H1 (cell line): ENCODE measurements around the gene ABHD6. TPM values are rescaled to one million over a fixed set of nuclear protein-coding genes. Genes with fewer than 3 reads are reported as not detected.

Source experiments
- CTCF ChIA-PET: fragments of 300-600 bp; sonication (Branson Sonifier 250); formaldehyde crosslinking; loops from one replicate; lab custom pipeline; 2021; ENCODE audit not compliant: partially characterized antibody; lab: Charles Lee
- POLR2A ChIA-PET: fragments of 300-600 bp; sonication (Branson Sonifier 250); formaldehyde crosslinking; loops from one replicate; lab custom pipeline; 2021; ENCODE audit warnings: inconsistent platforms; ENCODE audit not compliant: partially characterized antibody; lab: Charles Lee
- DNase-seq, 2 experiments: peaks; one replicate each; pipeline versions ENCODE4 v3.0.0 to v3.0.0-alpha.2; 2010 to 2022; ENCODE audit warnings: low spot score in 2 of 2, low read depth in 1 of 2, mixed read lengths in 1 of 2
- FAIRE-seq: peaks from 2 replicates; lab custom pipeline; 2011; peaks lifted over from hg19 to GRCh38; lab: Jason Lieb, UNC
- H2AFZ ChIP-seq: 2 replicates; pipeline ENCODE4 v1.8.1; 2012; ENCODE audit warnings: low read length, inconsistent platforms
- H2AK5ac ChIP-seq: 2 replicates; pipeline ENCODE4 v1.6.1; 2013; ENCODE audit warnings: low read depth, low read length
- H2BK120ac ChIP-seq: replicated peaks from 2 replicates; pipeline ENCODE3; 2013; ENCODE audit warnings: low read depth, low read length, inconsistent platforms
- H2BK12ac ChIP-seq: 2 replicates; pipeline ENCODE4 v1.6.1; 2013; ENCODE audit warnings: low read depth, low read length
- H2BK15ac ChIP-seq: 2 replicates; pipeline ENCODE4 v1.6.1; 2013; ENCODE audit warnings: low read length
- H2BK20ac ChIP-seq: 2 replicates; pipeline ENCODE4 v1.6.1; 2013; ENCODE audit warnings: low read length
- H2BK5ac ChIP-seq: 2 replicates; pipeline ENCODE4 v1.6.1; 2013; ENCODE audit warnings: low read depth, low read length
- H3K14ac ChIP-seq: 2 replicates; pipeline ENCODE4 v1.6.1; 2013; ENCODE audit warnings: inconsistent platforms; ENCODE audit not compliant: insufficient read length
- H3K18ac ChIP-seq: 2 replicates; pipeline ENCODE4 v1.6.1; 2013; ENCODE audit warnings: low read length; ENCODE audit errors: extremely low read depth
- H3K23ac ChIP-seq: 2 replicates; pipeline ENCODE4 v1.6.1; 2013; ENCODE audit warnings: inconsistent platforms; ENCODE audit not compliant: insufficient read length
- H3K23me2 ChIP-seq: 2 replicates; pipeline ENCODE4 v1.6.1; 2013; ENCODE audit warnings: low read depth, low read length
- H3K27ac ChIP-seq: 2 replicates; pipeline ENCODE4 v1.6.1; 2011; ENCODE audit warnings: low read depth, low read length, inconsistent platforms
- H3K27me3 ChIP-seq, 4 experiments: replicated peaks in 1 of 4; 1 replicate in 1 of 4; 2 replicates in 3 of 4; pipeline versions ENCODE4 v1.6.1 to v1.8.1; 2011 to 2013; ENCODE audit warnings: low read length in 3 of 4, mild to moderate bottlenecking in 3 of 4, inconsistent platforms in 2 of 4, mixed read lengths in 2 of 4, moderate library complexity in 1 of 4; ENCODE audit not compliant: control insufficient read depth in 3 of 4, insufficient read depth in 3 of 4; ENCODE audit errors: extremely low read depth in 1 of 4
- H3K36me3 ChIP-seq, 4 experiments: 2 replicates each; pipeline versions ENCODE4 v1.6.1 to v1.8.1; 2011 to 2013; ENCODE audit warnings: mild to moderate bottlenecking in 4 of 4, low read length in 3 of 4, moderate library complexity in 2 of 4, control low read depth in 1 of 4, inconsistent platforms in 1 of 4; ENCODE audit not compliant: insufficient read depth in 4 of 4, control insufficient read depth in 2 of 4
- H3K4ac ChIP-seq: replicated peaks from 2 replicates; pipeline ENCODE3; 2013; ENCODE audit warnings: low read length, low read depth, mixed read lengths, inconsistent platforms; ENCODE audit not compliant: insufficient read length
- H3K4me1 ChIP-seq, 4 experiments: replicated peaks in 1 of 4; 1 replicate in 1 of 4; 2 replicates in 3 of 4; pipeline versions ENCODE4 v1.6.1 to v1.8.1; 2011 to 2013; ENCODE audit warnings: low read length in 3 of 4, inconsistent platforms in 2 of 4, mixed read lengths in 1 of 4; ENCODE audit not compliant: insufficient read depth in 4 of 4, control insufficient read depth in 3 of 4
- H3K4me2 ChIP-seq, 2 experiments: 2 replicates each; pipeline versions ENCODE4 v1.6.1 to v1.8.1; 2011 to 2013; ENCODE audit warnings: low read depth in 2 of 2, low read length in 2 of 2, control low read depth in 1 of 2, inconsistent platforms in 1 of 2, mild to moderate bottlenecking in 1 of 2; ENCODE audit not compliant: insufficient read depth in 1 of 2
- H3K4me3 ChIP-seq, 4 experiments: fragments of 200-600, 300-600 bp in 1 of 4; sonication (generic), shearing (Covaris generic), sonication (Bioruptor Twin) in 1 of 4; 2 replicates each; pipeline versions ENCODE4 v1.5.1 to v1.8.1; 2011 to 2016; ENCODE audit warnings: low read length in 4 of 4, low read depth in 3 of 4, control low read depth in 2 of 4, inconsistent platforms in 2 of 4, mild to moderate bottlenecking in 2 of 4, mixed read lengths in 1 of 4, moderate library complexity in 1 of 4; ENCODE audit not compliant: insufficient read depth in 2 of 4; ENCODE audit errors: extremely low read depth in 1 of 4
- H3K56ac ChIP-seq: replicated peaks from 2 replicates; pipeline ENCODE3; 2013; ENCODE audit warnings: low read depth, mild to moderate bottlenecking, mixed read lengths, low read length, inconsistent platforms; ENCODE audit not compliant: insufficient read length
- H3K79me1 ChIP-seq: 2 replicates; pipeline ENCODE4 v1.6.1; 2013; ENCODE audit warnings: low read depth, low read length, control low read depth
- H3K79me2 ChIP-seq, 2 experiments: 2 replicates each; pipeline versions ENCODE4 v1.6.1 to v1.8.1; 2012 to 2013; ENCODE audit warnings: low read length in 2 of 2, mild to moderate bottlenecking in 2 of 2, inconsistent platforms in 1 of 2; ENCODE audit not compliant: insufficient read depth in 2 of 2, control insufficient read depth in 1 of 2
- H3K9ac ChIP-seq, 4 experiments: replicated peaks in 1 of 4; 1 replicate in 1 of 4; 2 replicates in 3 of 4; pipeline versions ENCODE4 v1.6.1 to v1.8.1; 2011 to 2013; ENCODE audit warnings: low read depth in 3 of 4, low read length in 3 of 4, control low read depth in 2 of 4, mild to moderate bottlenecking in 2 of 4, moderate library complexity in 2 of 4, inconsistent platforms in 1 of 4; ENCODE audit errors: extremely low read depth in 1 of 4
- H3K9me3 ChIP-seq, 2 experiments: 2 replicates each; pipeline versions ENCODE4 v1.6.1 to v1.8.1; 2012 to 2013; ENCODE audit warnings: mild to moderate bottlenecking in 2 of 2, moderate library complexity in 2 of 2, control low read depth in 1 of 2, inconsistent platforms in 1 of 2, low read depth in 1 of 2, low read length in 1 of 2, mixed read lengths in 1 of 2; ENCODE audit not compliant: insufficient read depth in 2 of 2
- H4K20me1 ChIP-seq, 2 experiments: replicated peaks in 1 of 2; 2 replicates each; pipeline versions ENCODE3 to v1.8.1; 2011 to 2013; ENCODE audit warnings: inconsistent platforms in 2 of 2, low read length in 2 of 2, mild to moderate bottlenecking in 1 of 2; ENCODE audit not compliant: insufficient read depth in 2 of 2, control insufficient read depth in 1 of 2
- H4K5ac ChIP-seq: 2 replicates; pipeline ENCODE4 v1.6.1; 2013; ENCODE audit warnings: low read length, low read depth, mixed read lengths, inconsistent platforms; ENCODE audit not compliant: insufficient read length
- H4K8ac ChIP-seq: 2 replicates; pipeline ENCODE4 v1.8.0; 2013; ENCODE audit warnings: mild to moderate bottlenecking, moderate library complexity, low read length, inconsistent platforms; ENCODE audit not compliant: insufficient read depth; ENCODE audit errors: extremely low read depth
- H4K91ac ChIP-seq: replicated peaks from 2 replicates; pipeline ENCODE3; 2013; ENCODE audit warnings: low read length, mixed read lengths, inconsistent platforms; ENCODE audit not compliant: insufficient read length
- CEBPB ChIP-seq: IDR thresholded peaks from 2 replicates; pipeline ENCODE4 v1.6.1; 2012; ENCODE audit warnings: low read depth, low read length
- EGR1 ChIP-seq: IDR thresholded peaks from 2 replicates; pipeline ENCODE4 v1.6.1; 2011; ENCODE audit warnings: low read depth, low read length, borderline replicate concordance
- EP300 ChIP-seq, 2 experiments: IDR thresholded peaks; 1 replicate in 1 of 2; 2 replicates in 1 of 2; pipeline ENCODE4 v1.6.1; 2011 to 2012; ENCODE audit warnings: low read depth in 2 of 2, low read length in 2 of 2, mild to moderate bottlenecking in 2 of 2, borderline replicate concordance in 1 of 2, inconsistent platforms in 1 of 2, moderate library complexity in 1 of 2
- PHF8 ChIP-seq: fragments of 200-600 bp; sonication (generic); conservative IDR thresholded peaks from 2 replicates; pipeline ENCODE4 v1.7.1; 2012; ENCODE audit warnings: low read depth, mild to moderate bottlenecking, inconsistent platforms, low read length, moderate library complexity
- POLR2AphosphoS5 ChIP-seq: IDR thresholded peaks from 2 replicates; pipeline ENCODE4 v1.6.1; 2011; ENCODE audit warnings: low read depth, low read length
- RFX5 ChIP-seq: IDR thresholded peaks from 2 replicates; pipeline ENCODE4 v1.6.1; 2011; ENCODE audit warnings: low read depth, low read length, improper control_type of control experiment, borderline replicate concordance
- SIRT6 ChIP-seq: IDR thresholded peaks from one replicate; pipeline ENCODE4 v1.7.1; 2012; ENCODE audit warnings: low read length, inconsistent platforms
- SP2 ChIP-seq: IDR thresholded peaks from 2 replicates; pipeline ENCODE4 v1.6.1; 2012; ENCODE audit warnings: mild to moderate bottlenecking, low read length, inconsistent platforms
- SP4 ChIP-seq: IDR thresholded peaks from 2 replicates; pipeline ENCODE4 v1.6.1; 2012; ENCODE audit warnings: low read length, inconsistent platforms
- WGBS, 2 experiments: shearing (Covaris generic) in 1 of 2; methylation state at CpG; one replicate each; pipeline versions ENCODE4 v1.1.6 to v1.1.7; 2013 to 2015; ENCODE audit warnings: low lambda C conversion rate in 2 of 2, mixed read lengths in 2 of 2, inconsistent platforms in 1 of 2, low coverage in 1 of 2, missing lambda C conversion rate in 1 of 2; ENCODE audit not compliant: insufficient replicate concordance in 2 of 2, insufficient coverage in 1 of 2, insufficient read length in 1 of 2; ENCODE audit errors: extremely low coverage in 1 of 2, missing lambda C conversion rate in 1 of 2; 5-methylcytosine and 5-hydroxymethylcytosine counted together
- polyA plus RNA-seq, 7 experiments: library from polyadenylated mRNA; depleted of rRNA in 3 of 7; stranded (reverse) in 5 of 7; unstranded in 2 of 7; fragments of >200 nt in 5 of 7; fragments of 200-250 nt in 2 of 7; gene quantifications; 1 replicate in 5 of 7; 2 replicates in 1 of 7; 4 replicates in 1 of 7; pipeline versions ENCODE4 v1.2.1 to v1.2.3, GENCODE V29; 2011 to 2013; ENCODE audit warnings: missing spikeins in 2 of 7, mixed read lengths in 2 of 7
- total RNA-seq: library from RNA; stranded (reverse); fragmentation: NEBNext Ultra II Directional; extraction: Animal tissue kit (Norgen Biotek cat#: 25700); gene quantifications from 2 replicates; pipeline ENCODE4 v1.2.1, GENCODE V29; 2021
- TF ChIP-seq, protein P1 (sequence below), 3 experiments: IDR thresholded peaks; 1 replicate in 2 of 3; 2 replicates in 1 of 3; pipeline versions ENCODE4 v1.5.1 to v1.6.1; 2011; ENCODE audit warnings: low read length in 3 of 3, mild to moderate bottlenecking in 3 of 3, inconsistent platforms in 2 of 3, low read depth in 1 of 3, moderate library complexity in 1 of 3; ENCODE audit not compliant: insufficient read depth in 1 of 3; ENCODE audit errors: control extremely low read depth in 1 of 3
- TF ChIP-seq, protein P2 (sequence below): IDR thresholded peaks from 2 replicates; pipeline ENCODE4 v1.6.1; 2011; ENCODE audit warnings: low read length, improper control_type of control experiment

Gene ABHD6
- total and polyA plus RNA-seq, 2 of the 8 experiments (the other 6 are each of a cell fraction or from before 2014, with no cell fraction given) = 5.9 to 6.6 TPM

DNA sequence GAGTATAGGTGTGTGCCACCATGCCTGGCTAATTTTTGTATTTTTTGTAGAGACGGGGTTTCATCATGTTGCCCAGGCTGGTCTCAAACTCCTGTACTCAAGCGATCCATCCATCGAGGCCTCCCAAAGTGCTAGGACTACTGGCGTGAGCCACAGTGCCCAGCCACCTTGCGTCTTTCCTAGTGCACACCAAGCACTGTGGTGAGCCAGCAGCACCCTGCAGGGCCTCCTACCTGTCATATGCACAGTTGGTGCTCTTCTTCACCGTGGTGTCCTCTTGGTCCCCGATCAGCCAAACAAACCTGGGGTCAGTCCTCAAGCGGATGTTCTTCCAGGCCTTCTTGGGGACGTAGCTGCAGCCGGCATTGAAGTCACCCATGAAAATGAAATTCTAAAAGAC lies 40.0 kb upstream of the ABHD6 start:
- H2AK5ac ChIP-seq = no peak overlapping the region
- H3K23me2 ChIP-seq = no peaks in the 10 kb centered on the region
- H2AFZ ChIP-seq = no peak overlapping the region
- no peak overlapping the region for H3K56ac ChIP-seq
- no peak overlapping the region for H3K14ac ChIP-seq
- H2BK120ac ChIP-seq = no peak overlapping the region
- H3K4ac ChIP-seq = no peak overlapping the region
- no peaks in the 10 kb centered on the region for H4K20me1 ChIP-seq
- H4K91ac ChIP-seq = no peak overlapping the region
- ChIA-PET POLR2A (interaction anchor here (0.7 kb wide), 1 partner anchor 110 kb away, joined by 3 read pairs; no protein-coding TSS in a partner anchor), CTCF (interaction anchor here (1.3 to 3.0 kb wide), 7 partner anchors 9 to 110 kb away, joined by 3 to 15 read pairs (median 6); partner anchors contain the start of genes DNASE1L3 and RPP14)
- H3K18ac ChIP-seq = no peak overlapping the region
- H2BK12ac ChIP-seq = no peak overlapping the region
- H3K4me1 ChIP-seq = no peaks in the 10 kb centered on the region
- no peak overlapping the region for H3K9ac ChIP-seq
- no peak overlapping the region for H3K4me2 ChIP-seq
- no peak overlapping the region for H2BK15ac ChIP-seq
- no peaks in the 10 kb centered on the region for H3K79me2 ChIP-seq
- H3K79me1 ChIP-seq = no peaks in the 10 kb centered on the region
- H2BK5ac ChIP-seq = no peak overlapping the region
- no peaks in the 10 kb centered on the region for H3K27me3 ChIP-seq
- H4K8ac ChIP-seq = no peak overlapping the region
- H4K5ac ChIP-seq = no peak overlapping the region
- H3K27ac ChIP-seq = no peak overlapping the region
- H3K36me3 ChIP-seq = no peaks in the 10 kb centered on the region
- no peak overlapping the region for H2BK20ac ChIP-seq
- FAIRE-seq (no peak), DNase-seq (no peak)
- H3K4me3 ChIP-seq = no peak overlapping the region
- H3K23ac ChIP-seq = no peak overlapping the region
- 88% methylated on average over 10 of the region's 10 CpGs; no CpG with 5 or more reads in 1 of the 2 experiments for WGBS, 2 experiments
- H3K9me3 ChIP-seq = no peaks in the 10 kb centered on the region
- TF ChIP-seq, protein P1, sequence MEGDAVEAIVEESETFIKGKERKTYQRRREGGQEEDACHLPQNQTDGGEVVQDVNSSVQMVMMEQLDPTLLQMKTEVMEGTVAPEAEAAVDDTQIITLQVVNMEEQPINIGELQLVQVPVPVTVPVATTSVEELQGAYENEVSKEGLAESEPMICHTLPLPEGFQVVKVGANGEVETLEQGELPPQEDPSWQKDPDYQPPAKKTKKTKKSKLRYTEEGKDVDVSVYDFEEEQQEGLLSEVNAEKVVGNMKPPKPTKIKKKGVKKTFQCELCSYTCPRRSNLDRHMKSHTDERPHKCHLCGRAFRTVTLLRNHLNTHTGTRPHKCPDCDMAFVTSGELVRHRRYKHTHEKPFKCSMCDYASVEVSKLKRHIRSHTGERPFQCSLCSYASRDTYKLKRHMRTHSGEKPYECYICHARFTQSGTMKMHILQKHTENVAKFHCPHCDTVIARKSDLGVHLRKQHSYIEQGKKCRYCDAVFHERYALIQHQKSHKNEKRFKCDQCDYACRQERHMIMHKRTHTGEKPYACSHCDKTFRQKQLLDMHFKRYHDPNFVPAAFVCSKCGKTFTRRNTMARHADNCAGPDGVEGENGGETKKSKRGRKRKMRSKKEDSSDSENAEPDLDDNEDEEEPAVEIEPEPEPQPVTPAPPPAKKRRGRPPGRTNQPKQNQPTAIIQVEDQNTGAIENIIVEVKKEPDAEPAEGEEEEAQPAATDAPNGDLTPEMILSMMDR (IDR thresholded peaks at IDR 0.05; ENCODE audit: control extremely low read depth in 1 of 3, insufficient read depth in 1 of 3, low read depth in 1 of 3, low read length in 3 of 3) = no peak
- TF ChIP-seq SIRT6 (no peak), PHF8 (no peak), CEBPB (no peak), SP2 (no peak), POLR2AphosphoS5 (no peak), RFX5 (no peak), SP4 (no peak), EP300 (IDR thresholded peaks at IDR 0.05; ENCODE audit: borderline replicate concordance in 1 of 2, low read depth in 2 of 2, low read length in 2 of 2) (no peak), EGR1 (no peak)
- TF ChIP-seq, protein P2, sequence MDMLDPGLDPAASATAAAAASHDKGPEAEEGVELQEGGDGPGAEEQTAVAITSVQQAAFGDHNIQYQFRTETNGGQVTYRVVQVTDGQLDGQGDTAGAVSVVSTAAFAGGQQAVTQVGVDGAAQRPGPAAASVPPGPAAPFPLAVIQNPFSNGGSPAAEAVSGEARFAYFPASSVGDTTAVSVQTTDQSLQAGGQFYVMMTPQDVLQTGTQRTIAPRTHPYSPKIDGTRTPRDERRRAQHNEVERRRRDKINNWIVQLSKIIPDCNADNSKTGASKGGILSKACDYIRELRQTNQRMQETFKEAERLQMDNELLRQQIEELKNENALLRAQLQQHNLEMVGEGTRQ = no peak
